GM19238 (cell line): Measurements from ENCODE around the gene SYTL2.

ENCODE experiments used
- DNase-seq: peaks from one replicate; pipeline ENCODE4 v3.0.0; 2011; ENCODE audit warnings: low spot score; ENCODE audit not compliant: insufficient read length

Gene SYTL2

DNA sequence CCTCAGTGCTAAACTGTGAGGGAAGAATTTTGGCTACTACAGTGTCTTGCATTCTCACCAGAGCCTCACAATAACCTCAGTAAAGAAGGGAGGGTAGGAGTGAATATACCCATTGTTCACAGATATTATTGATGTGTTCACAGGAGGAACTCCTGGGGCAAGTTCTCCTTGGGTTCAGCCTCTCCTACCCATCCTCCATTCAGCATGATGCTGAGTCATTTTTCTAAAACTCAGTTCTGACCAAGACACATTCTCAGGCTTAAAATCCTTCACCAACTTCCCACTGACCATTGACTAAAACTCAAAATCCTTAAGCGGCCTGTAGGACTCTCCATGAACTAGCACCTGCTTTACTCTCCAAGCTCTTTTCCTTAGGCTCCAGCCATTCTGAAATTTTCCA lies 48.7 kb downstream of the SYTL2 start:
- no peak for DNase-seq

DNA sequence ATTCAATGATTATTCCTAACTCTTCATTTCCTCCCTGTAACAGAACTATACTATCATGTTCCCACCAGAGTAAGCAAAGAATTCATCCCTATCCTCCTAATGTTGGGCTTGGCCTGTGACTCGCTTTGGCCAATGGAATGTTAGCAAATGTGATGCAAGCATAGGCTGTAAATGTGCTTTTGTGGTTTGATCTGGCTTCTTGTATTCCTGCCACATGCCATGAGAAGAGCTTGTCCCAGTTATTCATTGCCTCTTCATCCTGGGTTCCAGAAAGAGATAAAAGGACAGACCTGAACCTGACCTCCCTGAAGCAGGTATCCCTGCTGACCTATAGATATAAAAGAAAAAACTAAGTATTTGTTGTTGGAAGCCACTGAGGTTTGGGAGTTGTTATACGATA lies 51.0 kb downstream of the SYTL2 start:
- DNase-seq = no peak

DNA sequence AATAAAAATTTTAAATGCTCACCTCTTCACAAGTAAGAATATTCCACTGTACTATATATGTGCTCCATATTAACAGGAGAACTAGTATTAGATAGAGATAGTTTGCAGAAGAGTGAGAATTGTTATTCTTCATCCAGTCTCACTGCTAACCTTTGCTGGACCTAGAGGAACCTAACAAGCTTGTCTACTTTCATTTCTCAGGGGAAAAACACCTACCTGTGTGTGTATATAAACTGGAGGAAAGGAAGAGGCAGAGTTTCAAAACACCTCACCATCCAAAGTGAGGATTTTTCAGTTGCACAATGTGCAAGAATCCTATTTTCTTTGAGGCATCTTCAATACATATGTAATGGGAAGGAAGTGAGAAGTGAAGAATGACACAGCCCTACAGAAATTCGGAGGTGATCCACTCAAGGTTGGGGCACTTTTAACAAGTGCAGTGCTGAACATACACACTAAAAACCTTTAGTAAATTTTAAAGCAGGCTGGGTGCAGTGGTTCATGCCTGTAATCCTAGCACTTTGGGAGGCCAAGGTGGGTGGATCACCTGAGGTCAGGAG lies 52.4 kb downstream of the SYTL2 start:
- DNase-seq = no peak

DNA sequence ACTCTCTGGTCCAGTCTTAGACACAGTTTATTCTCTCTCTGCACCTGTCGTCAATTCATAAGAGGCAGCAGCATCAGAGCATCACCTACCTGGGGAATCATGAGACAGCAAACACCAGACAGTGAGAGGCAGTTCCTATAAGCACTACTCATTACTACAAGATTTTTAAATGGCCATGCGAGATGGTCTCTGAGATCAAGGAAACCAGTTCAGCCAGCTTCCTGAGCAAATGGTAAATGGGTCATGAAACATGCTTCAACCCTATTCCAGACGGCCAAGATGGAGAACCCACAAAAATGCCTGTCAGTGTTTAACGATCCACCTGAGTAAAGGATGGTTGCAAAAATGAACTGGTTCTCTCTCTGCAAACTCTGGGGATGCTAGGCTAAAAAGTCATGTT lies 52.9 kb downstream of the SYTL2 start:
- DNase-seq = no peak

DNA sequence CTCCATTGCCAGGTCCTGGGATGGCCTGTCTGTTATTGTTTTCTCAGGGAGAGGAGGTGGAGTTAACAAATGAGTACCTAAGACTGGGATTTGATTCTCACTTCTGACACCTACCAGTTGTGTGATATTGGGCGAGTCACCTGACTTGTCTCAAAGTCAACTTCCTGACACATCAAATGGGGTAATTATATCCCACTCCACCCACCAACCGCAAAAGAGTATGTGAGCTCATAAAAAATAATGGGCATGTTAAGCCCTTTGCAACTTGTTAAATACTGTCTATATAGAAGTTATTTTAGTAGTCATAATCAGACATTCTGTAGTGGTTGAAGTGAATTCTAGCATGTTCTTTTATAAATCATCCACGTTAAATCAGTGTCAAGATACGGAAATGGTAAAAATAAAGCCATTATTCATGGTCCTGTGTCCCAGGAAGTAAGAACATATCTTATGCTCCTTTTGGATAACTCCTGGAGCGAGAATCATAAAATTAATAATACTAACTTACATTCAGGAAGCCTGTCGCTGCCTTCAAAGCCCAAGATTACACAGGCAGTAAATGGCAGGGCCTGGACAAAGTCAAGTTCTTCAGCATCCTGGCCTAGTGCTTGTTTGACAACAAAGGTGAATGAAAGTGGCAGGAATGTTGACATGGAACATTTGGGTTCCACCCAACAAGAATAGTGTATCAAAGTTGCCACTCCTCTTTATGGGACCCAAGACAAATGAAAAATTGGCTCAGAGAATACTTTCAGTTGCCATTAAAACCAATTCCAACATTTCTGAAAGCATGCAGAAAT lies 54.3 kb downstream of the SYTL2 start:
- no peak for DNase-seq

DNA sequence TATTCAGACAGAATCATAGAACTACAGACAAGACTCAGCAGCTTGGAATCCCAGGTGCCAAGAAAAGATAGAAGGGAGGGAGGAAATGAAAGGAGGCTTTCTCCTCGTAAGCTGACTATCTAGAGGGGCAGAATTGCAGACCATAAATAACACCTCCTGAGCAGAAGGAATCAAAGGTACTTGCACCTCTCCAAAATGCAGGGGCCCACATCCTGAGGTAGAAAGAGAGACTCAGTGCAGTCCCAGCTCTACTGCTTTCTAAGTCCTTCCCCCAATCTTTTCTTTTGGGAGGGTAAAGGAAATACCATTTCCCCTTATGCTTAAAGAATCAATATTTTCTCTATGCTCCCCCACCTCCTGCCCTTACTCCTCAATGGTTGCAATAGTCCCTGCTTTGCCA lies 55.2 kb downstream of the SYTL2 start:
- no peak for DNase-seq

DNA sequence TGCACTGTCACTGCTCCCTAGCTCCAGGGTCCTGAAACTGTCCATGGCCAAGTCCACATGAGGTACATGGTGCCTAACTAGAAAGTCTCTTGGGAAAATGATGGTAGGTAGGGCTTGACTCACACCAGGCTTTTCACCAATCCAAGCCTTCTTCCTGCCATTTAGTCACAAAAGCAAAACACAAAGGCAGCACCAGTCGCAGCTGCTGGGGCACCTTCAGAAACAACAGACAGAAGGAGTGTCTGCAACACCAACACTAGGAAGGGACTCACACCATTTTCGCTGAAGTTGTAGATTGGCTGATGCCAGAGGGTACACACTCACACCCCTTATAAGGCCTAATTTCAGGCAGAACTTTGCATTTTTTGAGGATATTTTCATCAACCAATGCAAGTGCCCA lies 55.7 kb downstream of the SYTL2 start:
- no peak for DNase-seq

DNA sequence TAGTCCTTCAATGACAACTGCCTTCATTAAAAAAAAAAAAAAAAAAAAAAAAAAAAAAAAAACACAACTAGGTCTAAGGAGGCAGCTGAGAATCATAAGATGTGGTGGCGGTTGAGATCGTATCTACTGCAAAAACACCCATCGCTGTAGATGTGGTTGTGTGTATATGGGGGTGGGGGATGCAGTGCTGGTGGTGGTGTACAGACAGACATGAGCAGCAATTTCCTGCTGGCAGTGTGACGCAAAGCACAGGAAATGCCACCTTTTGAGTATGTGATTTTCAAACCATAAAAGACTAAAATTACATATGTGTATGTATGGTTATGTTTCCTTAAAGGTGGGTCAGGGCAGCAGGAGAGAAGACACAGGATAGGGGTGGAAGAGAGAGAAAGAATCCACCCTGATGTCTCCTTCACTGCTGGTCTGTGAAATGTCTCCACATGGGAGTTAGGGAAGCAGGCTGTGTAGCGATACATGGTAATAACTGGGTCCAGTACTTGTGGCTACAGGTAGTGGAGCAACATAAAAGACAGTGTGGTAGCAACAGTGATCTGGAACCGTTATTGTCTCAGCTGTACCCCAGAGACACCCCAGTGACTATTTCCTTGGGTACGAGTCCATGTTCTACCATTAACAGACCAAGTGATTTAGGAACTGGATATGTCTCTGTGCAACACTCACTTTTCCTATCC lies 57.9 kb downstream of the SYTL2 start:
- no peak for DNase-seq

DNA sequence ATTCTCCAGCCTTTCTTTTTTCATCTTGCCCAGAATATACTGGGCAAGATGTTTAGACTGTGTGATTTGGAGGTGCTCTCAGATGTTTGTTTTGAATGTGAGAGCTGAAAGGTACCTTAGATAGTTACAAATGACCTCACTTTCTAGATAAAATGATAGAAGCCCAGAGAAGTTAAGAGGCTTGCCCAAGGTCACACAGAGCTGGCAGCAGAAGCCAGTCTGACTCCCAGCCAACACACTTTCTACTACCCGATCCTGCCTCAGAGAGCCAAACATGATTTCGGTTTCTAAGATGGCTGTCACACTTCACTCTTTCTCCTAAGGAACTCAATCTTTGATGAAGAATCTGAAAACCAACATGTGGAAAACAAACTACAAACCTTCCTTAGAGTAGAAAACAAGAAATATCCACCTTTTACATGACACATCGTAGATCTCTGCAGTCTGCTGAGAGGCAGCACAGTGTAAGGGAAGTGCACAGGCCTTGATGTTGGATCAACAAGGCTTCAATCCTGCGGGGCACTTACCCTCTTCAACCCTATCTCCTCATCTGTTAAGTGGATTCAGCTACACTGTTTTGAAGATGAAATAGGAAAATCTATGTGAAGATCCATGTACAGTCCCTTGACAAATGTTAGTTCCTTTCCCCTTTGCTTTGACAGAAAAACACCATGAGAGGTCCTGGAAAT lies 58.6 kb downstream of the SYTL2 start:
- DNase-seq = no peak

DNA sequence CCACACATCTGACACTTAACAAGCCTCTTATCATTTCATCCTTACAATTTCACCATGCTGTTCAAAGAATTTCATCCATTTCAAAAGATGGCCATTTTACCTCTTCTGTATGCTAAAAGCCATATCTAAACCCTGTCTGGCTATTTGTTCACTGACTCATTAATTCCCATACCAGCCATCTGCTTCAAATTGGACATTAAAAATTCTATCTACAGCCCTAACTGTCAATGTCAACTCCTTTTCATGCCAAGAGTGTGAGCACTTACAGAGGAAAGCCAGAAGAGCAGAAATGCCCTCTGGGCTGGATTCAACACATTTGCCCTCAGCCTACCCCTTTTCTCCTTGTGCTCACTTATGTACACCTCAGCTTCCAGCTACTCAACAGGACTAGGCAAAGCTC lies 59.2 kb downstream of the SYTL2 start:
- no peak for DNase-seq

DNA sequence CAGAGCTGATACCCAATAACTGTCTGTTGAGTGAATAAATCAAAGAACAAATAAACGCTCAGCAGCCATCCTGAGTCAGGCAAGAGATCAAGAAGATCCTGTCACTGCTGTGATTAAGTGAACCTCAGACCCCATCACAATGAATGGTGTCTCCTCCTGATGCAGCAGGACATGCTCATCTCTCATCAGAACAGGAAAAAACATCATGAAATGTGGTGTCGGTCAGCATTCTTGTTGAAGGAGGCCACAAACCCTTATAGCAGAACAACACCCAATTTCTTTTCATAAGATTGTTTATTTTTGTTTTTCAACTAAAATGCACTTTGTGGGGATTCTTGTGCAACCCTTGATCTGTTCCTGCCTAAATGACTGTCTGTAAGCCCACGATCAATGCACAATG lies 60.3 kb downstream of the SYTL2 start:
- DNase-seq = no peak

DNA sequence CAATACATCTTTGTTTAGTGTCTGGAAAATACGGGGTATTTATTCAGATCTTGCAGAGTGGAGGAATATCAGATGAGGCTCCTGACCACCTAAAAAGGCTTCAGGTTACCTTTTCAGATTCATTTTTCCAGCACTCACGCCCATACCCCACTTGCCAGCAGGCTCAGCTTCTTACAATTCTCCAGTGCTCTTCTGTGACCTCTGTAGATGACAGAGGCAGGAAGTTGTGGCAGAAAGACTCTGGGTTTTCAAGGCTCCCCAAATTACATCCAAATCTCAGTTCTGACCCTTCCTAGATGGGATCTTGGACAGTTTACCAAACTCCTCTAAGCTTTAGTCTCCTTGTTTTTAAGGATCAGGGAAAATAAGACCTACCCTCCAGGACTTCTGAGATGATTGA lies 61.1 kb downstream of the SYTL2 start:
- DNase-seq = no peak

DNA sequence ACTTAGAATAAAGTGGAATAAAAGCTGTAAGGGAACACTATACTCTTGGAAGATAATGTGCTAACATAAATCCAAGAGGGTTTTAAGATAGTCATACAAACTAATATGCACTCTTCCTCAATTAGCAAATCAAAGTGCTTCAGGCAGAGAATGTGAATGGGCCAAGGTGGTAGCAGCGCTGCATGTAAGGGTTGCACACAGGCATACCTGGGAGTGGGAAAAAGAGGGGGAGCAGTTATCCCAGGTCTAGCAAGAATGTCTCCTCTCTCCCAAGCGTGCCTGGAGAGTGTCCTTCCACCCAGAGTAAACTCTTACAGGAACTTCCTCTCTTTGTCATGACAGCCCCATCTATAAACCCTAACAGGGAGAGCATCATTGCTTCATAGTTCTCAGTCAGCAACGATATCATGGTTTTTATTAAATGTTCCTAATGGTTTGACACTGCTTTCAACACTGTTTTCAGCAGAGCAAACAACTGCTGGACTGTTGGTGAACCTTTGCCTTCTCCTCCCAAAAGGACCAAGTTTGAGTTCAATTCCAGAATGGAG lies 61.6 kb downstream of the SYTL2 start:
- DNase-seq = no peak

DNA sequence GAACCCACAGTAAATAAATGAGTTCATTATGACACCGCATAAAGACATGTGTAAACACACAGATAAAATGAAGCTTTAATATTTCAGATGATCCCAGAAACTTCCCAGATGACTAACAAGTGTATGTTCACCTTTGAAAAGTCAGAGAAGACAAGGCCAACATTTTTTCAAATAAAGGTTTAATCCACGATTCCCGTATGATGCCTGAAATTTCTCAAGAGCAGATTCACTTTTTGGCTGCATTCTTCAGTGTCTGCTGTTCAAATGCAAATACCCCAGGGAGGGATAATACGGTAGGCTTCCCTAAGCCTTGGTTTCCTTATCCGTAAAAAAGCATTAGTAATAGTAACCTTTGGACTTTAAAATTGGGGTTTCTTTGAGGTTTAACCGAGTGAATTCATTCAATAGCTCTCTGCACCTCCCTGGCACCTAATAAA lies 62.5 kb downstream of the SYTL2 start:
- no peak for DNase-seq

DNA sequence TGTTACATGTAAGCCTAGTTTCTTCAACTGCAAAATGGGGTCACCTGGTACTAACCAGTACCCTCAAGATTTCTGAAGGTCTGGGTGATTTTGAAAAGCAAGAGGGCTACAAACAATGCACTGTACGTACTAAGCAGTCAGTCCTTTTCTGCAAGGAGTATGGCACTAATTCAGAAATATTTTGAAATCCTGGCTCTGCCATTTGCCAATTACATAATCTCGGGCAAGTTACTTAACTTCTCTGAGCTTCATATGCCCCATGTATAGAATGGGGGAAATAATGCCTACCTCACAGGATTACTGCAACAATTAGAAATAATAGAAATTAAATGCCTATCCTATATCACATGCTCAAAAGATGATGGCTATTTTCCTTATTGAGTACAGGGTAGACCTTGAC lies 64.3 kb downstream of the SYTL2 start:
- no peak for DNase-seq

DNA sequence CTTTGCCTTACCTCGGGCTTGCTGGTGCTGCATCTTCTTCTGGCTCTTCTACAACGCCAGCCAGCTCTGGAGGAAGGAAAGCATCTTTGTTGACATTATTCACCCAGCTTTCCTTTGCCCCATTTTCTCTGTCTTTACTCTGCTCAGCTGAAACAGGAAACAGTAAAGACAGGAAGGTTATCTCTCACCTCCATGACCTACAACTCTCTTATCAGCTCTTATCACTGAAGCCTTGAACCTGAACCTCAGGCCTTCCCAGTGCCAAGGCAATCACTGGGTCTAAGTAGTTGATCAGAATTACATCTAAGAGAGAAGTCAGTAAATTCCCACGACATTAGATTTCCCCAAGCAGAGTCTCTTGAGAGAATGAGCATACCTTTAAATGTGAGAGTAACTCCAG lies 65.3 kb downstream of the SYTL2 start:
- DNase-seq = no peak

DNA sequence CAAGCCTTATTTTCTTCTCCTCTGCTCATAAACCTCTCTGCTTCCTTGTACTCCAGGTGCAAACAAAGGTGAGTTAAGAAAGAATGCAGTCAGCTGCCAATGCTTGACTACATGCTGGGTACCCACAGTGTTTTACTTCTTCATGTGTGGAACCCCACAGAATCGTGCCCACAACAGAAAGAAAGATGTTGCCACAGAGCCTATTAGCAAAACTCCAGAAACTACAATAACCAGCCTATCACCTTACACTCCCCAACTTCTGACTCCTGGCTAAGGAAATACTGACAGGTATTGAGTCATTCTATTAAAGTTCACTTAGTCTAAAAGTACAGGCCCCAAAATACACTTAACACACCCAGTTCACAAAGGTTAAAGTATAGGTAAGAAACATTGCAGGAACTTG lies 68.1 kb downstream of the SYTL2 start:
- DNase-seq = no peak

DNA sequence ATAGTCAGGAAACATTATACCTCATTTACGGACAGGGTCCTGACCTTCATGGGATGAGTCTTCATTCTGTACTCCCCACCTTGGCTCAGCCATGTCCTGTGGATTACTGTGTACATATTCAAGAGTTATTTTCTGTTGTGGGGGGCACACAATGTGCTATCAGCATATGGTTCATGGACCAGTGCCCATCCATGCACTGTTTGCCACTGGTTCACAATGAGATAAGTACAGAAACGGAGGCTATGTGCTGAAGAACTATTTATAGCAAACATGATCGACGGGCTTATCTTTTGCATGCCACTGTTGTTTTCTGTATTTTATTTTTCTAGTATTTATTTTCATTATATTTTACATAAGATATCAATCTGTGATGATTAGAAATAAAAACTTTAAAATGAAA lies 68.6 kb downstream of the SYTL2 start:
- no peak for DNase-seq

DNA sequence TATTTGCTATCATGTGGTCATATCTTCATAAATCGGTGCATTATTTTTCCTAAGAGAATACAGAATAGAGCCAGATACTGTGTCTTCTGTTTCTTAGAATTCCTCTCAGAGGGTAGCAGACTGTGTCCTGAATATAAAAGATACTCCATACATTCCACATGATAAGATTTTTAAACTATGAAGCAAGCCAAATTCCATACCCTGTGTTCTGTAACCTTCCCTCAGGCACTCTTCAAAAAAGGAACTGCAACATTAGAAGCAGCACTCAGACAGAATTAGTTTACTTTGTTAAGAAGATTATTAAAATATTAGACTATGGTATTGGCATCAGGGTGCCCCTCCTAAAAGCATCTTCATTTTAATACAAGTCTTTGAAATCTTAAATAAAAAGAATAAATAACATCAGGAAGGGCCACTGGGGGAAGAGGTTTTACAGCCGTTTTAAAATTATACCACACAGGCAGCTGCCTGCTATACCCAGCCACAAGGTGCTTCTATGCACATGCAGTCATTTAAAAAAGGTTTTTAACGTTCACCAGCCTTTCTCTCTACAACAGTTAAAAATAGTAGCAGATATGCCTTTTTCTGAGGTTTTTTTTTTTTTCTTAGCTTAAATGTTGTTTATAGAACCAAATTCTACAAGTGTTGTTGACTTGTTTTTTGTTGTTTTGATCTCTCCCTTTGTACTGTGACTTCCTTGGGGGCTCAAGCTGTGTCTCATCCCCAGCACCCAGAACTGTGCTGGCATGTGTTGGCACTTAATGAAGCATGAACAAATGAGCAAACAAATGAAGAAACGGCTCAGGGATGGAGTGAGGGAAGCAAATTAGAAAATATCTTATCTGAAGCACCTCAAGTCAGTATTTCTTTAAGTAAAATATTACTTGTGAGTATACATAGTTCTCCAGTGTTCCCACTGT lies 70.2 kb downstream of the SYTL2 start:
- DNase-seq = no peak

DNA sequence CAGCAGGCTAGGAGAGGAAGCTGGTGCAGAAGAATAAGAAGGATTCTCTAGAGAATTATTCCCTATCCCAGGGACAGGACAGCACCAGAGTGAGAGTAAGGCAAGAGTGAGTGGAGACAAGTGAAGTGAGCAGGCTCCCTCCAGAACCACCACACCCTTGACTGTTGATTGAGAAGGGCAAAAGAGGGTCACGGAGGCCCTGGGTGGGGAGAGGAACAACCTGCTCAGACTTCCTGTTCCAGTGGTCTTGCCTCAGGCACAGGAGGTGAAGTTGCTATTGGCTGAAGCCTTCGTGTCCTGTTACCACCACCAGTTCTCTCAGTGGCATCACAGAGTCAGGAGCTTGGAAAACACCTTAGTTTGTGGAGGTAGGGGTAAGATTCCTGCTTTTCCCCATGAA lies 73.2 kb downstream of the SYTL2 start:
- no peak for DNase-seq
